NCI-H128 (cell line): Measurements from ENCODE around the gene ABHD18.
"Not testable (repeated sequence)": the region's sequence is repeated elsewhere in the genome, so short reads cannot be mapped to it uniquely, and the experiment has no call there.

Experiments used
- DNase-seq: peaks from one replicate; lab custom pipeline; 2025; ENCODE audit not compliant: unreplicated experiment; lab: John Stamatoyannopoulos, UW

The ABHD18 gene

DNA sequence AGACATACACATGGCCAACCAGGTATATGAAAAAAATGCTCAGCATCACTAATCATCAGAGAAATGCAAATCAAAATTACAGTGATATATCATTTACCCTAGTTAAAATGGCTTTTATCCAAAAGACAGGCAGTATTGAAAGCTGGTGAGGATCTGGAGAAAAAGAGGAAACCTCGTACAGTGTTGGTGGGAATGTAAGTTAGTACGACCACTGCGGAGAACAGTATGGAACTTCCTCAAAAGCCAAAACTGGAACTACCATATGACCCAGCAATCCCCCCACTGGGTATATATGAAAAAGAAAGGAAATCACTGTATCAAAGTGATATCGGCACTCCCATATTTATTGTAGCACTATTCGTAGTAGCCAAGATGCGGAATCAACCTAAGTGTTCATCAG lies 23.4 kb downstream of the ABHD18 start:
- DNase-seq: no peak

DNA sequence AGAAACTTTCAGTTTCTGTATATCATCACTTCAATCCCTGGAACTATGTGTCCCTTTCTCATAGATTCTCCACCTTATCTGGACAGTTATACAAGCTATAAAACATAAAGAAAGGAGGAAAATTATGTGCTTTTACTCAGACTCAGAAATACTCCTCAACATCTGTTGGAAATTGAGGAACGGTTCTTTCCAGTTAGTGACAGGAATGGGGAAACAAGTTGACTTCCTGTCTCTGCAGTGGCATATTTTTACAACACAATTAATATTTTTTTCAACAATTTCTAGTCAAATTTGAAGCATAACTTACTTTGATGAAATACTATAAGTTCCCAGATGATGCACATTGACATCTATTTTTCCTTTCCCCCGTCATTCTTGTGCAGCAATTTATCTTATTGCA lies 27.9 kb downstream of the ABHD18 start:
- no peak for DNase-seq

DNA sequence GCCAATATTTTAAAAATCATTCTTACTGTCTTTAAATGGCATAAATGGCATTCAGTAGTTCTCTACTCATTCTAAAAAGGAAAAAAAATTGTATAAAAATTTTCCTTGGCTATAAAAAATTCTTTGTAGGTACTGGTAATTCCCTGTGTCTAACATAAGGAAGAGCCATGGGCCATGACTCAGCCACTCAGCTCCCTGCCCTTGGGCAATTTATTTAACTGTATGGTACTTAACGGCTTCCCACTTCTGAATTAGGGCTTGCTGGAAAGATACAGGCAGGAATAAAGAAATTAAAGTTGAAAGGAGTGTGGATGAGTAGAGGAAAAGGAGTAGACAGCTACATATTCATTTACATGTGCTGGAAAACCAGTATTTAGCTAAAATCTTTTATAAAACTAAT lies 30.6 kb downstream of the ABHD18 start:
- DNase-seq: no peak

DNA sequence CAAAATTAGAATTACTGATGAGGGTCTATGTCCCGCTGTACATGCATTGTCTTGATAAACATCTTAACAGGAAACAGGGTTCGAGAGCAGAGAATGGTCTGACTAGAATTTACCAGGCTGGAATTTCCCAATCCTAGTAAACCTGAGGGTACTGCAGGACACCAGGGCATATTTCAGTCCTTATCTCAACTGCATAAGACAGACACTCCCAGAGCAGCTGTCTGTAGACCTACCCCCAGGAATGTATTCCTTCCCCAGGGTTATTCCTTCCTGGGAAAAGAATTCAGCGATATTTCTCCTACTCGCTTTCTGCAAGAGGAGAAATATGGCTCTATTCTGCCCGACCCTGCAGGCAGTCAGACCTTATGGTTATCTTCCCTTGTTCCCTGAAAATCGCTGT lies 31.3 kb downstream of the ABHD18 start:
- not testable (repeated sequence) for DNase-seq

DNA sequence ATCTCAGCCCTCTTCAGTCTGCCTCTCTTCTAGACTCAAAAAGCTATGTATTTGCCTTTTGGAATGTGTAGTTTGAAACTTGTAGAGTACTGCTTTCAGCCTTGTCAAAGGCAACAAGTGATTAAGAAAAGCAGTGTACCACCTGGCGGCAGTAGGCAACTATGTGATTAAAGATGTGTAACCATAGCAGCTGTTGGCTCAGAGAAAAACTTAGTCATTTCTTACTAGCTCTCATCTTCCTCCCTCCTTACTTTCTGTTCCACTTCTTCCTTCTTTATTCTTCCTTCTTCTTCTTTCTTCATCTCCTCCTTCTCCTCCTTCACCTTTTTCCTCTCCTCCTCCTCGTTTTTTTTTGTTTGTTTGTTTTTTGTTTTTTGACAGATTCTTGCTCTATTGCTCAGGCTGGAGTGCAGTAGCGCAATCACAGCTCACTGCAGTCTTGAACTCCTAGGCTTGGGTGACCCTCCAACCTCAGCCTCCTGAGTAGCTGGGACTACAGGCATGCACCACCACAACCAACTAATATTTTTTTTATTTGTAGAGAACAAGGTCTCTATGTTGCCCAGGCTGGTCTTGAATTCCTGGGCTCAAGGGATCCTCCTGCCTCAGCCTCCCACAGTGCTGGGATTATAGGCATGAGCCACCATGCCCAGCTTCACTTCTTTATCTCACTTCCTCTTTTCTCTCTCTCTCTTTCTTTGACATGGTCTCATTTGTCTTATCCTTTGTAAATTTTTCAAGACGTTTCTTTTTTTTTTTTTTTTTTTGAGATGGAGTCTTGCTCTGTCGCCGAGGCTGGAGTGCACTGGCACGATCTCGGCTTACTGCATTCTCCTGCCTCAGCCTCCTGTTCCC lies 32.6 kb downstream of the ABHD18 start:
- no peak for DNase-seq

DNA sequence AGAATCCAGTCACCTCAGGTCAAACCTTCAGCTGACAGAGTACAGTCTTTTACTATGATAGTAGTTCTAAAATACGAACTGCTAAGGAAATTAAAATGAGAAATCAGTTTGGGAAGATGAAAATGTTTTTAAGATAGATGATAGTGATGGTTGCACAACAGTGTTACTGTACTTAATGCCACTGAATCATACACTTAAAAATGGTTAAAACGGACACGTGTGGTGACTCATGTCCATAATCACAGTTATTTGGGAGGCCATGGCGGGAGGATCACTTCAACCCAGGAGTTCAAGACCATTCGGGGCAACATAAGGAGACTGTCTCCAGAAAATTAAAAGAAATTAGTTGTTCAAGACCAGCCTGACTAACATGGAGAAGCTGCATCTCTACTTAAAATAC lies 41.4 kb downstream of the ABHD18 start:
- DNase-seq: no peak

DNA sequence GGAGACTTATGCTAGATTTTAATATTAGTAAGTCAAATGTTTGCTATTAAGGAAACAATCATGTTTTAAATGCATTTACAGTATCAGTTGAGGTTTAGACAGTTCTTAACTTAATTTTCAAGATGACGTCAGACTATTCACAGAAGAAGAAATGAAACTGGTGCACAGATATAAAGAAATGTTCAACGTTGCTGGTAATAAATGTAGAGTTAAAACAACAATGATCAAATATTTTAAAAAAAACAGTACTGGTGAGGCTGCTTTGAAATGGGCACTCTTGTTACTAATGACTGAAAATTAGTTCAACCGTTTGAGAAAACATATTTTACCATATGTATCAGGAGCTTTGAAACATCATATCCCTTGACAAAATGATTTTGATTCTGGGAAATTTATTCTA lies 44.2 kb downstream of the ABHD18 start:
- DNase-seq: no peak

DNA sequence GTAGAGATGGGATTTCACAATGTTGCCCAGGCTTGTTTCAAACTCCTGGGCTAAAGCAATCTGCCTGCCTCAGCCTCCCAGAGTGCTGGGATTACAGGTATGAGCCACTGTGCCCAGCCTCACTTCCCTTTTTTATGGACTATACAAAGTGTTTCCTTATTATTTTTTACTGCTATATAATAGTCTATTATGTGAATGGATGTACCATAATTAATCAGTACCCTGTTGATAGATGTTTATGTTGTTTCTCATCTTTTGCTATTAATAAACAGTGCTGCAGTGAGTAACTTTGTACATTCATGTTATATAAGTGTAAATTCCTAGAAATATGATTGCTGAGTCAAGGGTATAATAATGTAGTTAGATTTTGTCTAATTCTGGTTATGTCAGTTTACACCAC lies 60.1 kb downstream of the ABHD18 start:
- DNase-seq: no peak

DNA sequence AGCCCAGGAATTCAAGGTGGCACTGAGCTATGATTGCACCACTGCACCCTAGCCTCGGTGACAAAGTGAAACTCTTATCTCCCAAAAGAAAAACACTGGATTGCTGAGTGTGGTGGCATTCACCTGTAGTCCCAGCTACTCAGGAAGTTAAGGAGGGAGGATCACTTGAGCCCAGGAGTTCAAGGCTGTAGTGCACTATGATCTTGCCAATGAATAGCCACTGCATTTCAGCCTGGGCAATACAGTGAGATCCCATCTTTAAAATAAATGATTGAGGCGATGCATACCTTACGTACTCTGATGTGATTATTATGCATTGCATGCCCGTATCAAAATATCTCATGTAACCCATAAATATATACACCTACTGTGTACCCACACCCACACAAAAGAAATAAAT lies 64.7 kb downstream of the ABHD18 start:
- DNase-seq: no peak

DNA sequence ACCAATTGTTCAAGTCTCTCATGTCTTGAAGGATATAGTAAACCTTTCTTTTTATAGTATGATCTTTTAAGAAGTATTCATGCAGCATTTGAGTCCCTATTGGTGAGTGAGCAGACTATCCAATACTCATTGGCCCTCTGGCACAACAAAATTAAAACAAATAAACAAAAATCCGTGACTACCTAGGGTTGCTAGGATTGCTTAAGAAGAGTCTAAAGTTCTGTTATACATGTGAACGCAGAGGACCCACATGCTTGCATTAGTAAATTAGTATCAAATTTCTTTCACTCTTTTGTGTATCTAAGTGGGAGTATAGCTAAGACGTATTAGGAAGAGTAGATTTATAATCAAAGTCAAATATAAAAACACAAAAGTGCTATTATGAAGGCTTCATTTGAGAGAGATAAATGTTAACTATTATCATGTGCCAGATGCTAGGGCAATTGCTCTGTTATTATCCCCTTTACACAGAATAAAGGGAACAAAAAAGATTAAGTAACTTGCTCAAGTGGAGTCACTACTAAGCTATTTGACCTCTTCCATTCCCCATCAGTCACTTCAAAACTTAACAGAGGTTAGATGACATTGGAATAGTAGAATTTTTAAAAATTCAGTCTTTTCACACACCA lies 66.7 kb downstream of the ABHD18 start:
- DNase-seq: no peak

DNA sequence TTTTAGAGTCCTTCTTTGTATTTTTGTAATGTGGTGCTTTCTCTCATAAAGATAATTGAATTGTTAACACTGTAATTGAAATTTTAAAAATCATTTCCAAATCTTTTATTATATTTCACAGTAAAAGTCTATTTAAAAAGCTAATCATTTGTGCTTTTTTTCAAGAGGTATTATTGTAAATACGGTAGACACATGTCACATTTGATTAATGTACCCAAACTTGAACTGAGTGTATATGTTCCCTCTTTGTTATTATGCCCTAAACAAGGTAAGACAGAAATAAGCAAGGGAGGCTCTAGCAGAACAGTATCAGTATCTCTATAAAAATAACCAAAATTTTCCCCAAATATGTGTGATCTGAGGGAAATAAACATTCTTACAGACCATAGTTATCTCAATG lies 74.4 kb downstream of the ABHD18 start:
- DNase-seq: no peak

DNA sequence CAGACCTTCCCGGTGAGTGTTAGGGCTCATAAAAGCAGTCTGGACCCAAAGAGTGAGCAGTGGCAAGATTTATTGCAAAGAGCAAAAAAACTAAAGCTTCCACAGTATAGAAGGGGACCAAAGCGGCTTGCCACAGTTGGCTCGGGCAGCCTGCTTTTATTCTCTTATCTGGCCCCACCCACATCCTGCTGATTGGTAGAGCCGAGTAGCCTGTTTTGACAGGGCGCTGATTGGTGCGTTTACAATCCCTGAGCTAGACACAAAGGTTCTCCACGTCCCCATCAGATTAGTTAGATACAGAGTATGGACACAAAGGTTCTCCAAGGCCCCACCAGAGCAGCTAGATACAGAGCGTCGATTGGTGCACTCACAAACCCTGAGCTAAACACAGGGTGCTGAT lies 81.8 kb downstream of the ABHD18 start:
- not testable (repeated sequence) for DNase-seq

DNA sequence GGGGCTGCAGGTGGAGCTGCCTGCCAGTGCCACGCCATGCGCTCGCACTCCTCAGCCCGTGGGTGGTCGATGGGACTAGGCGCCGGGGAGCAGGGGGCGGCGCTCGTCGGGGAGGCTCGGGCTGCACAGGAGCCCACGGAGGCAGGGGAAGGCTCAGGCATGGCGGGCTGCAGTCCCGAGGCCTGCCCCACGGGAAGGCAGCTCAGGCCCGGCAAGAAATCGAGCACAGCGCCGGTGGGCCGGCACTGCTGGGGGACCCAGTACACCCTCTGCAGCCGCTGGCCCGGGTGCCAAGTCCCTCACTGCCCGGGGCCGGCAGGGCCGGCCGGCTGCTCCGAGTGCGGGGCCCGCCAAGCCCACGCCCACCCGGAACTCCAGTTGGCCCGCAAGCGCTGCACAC lies 82.3 kb downstream of the ABHD18 start:
- not testable (repeated sequence) for DNase-seq

DNA sequence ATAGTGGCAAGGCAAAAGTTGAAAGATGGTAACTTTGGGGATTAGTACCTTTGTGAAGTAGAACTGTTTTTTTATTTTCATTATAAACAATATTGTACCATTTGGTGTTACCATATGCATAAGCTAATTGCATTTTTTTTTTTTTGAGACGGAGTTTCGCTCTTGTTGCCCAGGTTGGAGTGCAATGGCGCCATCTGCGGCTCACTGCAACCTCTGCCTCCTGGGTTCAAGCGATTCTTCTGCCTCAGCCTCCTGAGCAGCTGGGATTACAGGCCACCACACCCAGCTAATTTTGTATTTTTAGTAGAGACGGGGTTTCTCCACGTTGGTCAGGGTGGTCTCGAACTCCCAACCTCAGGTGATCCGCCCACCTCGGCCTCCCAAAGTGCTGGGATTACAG lies 86.0 kb downstream of the ABHD18 start:
- DNase-seq: not testable (repeated sequence)

DNA sequence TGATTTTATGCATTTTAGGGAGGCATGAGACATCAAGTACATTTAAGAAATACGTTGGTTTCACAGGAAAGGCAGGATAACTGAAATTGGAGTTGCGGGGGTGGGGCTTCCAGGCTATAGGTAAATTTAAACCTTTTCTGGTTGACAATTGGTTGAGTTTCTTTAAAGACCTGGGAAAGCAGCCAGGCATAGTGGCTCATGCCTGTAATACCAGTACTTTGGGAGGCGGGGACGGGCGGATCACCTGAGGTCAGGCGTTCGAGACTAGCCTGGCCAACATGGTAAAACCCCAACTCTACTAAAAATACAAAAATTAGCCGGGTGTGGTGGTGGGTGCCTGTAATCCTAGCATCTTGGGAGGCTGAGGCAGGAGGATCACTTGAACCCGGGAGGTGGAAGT lies 89.7 kb downstream of the ABHD18 start:
- not testable (repeated sequence) for DNase-seq

DNA sequence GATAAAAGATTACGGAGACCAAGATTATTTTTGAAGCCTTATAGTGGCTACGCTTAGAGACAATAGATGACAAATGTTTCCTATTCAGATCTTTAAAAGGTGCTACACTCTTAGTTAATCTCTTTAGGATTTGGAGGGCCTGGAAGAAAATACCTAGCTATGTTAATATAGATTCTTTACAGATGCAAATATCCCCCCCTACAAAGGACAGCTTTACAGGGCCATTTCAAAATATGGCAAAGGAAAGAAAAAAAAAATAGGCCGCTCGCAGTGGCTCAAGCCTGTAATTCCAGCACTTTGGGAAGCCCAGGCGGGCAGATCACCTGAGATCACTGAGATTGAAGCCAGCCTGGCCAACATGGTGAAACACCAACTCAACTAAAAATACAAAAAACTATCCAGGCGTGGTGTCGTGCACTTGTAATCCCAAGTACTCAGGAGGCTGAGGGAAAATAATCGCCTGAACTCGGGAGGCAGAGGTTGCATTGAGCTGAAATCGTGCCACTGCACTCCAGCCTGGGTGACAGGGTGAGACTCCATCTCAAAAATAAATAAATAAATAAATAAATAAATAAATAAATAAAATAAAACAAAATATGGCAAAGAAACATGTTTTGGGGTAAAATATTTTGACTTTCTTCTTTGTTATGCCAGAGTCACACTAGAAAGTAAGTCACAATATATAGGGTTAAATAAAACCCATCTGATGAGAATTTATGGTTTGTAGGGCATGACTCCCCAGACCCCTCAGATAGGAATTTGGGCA lies 90.4 kb downstream of the ABHD18 start:
- DNase-seq: not testable (repeated sequence)

DNA sequence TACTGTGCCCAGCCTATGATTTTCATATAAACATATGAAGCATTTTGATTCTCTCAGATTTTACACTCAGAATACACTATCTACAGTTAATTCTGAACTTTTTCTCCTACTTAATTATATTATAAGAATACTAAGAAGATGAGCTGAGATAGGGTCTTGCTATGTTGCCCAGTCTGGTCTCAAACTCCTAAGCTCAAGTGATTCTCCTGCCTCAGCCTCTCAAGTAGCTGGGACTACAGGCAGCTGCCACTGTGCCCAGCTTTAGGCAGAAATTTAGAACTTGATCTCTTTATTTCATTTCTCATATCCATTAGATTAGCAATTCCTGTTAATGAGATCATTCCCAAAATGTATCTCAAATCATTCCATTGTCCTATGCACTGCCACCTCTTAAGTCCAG lies 91.2 kb downstream of the ABHD18 start:
- DNase-seq: no peak

DNA sequence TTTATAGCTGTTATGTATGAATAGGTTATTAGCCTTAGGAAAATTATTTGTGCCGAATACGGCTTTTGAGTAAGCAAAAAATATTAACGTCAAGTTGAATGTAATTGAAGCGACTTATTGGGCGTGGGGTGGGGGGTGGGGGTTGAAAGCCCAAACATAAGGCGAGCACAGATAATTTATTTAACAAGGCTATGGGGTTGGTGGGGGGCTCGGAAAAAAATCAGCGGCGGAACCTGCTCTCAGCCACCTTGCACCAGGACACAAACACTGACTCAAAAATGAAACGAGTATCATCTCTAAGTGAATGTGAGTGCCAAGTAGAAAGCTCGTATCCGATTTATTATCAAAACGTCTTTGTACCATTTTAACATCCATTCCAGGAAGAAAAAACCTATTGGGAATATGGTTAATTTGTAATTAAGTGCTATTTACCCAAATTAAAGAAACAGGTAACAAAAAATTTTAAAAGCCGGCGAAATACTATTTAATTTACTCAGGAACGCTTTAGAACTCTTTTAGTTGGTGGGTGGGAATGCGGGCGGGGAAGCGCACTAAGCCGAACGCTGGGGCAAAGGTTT lies 95.0 kb downstream of the ABHD18 start:
- no peak for DNase-seq

DNA sequence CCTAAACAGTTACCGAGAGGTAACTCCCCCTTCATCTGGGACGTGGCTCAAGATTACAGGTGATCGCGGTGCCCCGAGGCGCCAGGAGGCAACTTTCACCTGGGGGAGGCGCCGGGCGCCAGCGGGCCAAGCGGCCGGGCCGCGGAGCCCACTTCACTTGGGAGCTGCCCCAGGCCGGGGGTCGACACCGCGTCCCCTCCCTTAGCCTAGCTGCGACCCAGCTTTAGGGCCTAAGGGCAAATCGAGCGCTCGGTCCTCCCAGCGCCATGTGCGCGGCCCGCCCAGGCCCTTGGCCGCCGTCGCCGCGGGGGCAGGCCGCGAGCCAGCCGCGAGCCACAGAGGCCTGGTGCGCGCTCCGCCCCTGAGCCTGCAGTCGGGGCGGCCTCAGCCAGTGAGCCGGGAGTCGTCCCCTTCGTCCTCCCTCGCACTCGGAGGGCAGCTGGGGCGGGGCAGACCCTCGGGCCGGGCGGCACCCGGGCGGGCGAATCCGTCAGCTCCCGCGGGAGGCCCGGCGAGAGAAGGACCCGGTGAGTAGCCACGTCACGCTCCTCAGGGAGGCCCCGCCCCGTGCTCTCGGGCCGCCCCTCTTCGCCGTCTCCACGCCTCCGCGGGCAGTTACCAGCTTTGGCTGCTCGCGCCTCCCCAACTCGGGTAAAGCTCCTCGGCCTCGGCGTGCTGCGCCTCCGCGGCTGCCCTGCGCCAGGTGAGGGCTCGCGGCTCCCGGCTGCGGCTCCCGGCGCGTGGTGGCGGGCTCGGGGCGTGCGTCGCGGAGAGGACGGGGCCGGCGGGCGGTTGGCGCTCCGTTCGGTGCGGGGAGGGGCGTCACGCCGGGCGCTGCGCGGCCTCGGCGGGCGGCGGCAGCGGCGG lies 95.7 kb downstream of the ABHD18 start, which contains the start of gene LARP1B:
Gene LARP1B, plus strand, starts transcription at position 614 of the 867 bp plus-strand sequence. CDS start 13,640 bp downstream, outside the sequence.
- DNase-seq: peak; percentile 86
